CD14-positive monocyte (primary cell): ENCODE measurements around the gene TEX13B. TPM values are rescaled to one million over a fixed set of nuclear protein-coding genes. Genes with fewer than 3 reads are reported as not detected.

Experiments used
- DNase-seq, 3 donors: peaks; one replicate each; pipeline ENCODE4 v3.0.0-alpha.2; 2011 to 2022
- H2AFZ ChIP-seq: 2 replicates; pipeline ENCODE4 v1.6.0; 2012; ENCODE audit warnings: mild to moderate bottlenecking, low read depth, low read length, inconsistent platforms; ENCODE audit not compliant: insufficient read depth, poor library complexity, severe bottlenecking
- H3K27ac ChIP-seq, 2 donors: 1 replicate in 1 of 2; 2 replicates in 1 of 2; pipeline ENCODE4 v1.5.1; 2012 to 2013; ENCODE audit warnings: low read length in 2 of 2, control low read depth in 1 of 2, inconsistent platforms in 1 of 2, low read depth in 1 of 2, mild to moderate bottlenecking in 1 of 2
- H3K27me3 ChIP-seq, 2 donors: one replicate each; pipeline versions ENCODE4 v1.6.0 to v1.6.1; 2011 to 2013; ENCODE audit warnings: low read length in 2 of 2; ENCODE audit not compliant: control insufficient read depth in 2 of 2, insufficient read depth in 2 of 2
- H3K36me3 ChIP-seq, 2 donors: replicated peaks in 1 of 2; 1 replicate in 1 of 2; 2 replicates in 1 of 2; pipeline versions ENCODE4 v1.5.1 to v1.6.1; 2012 to 2013; ENCODE audit warnings: low read length in 2 of 2, control low read depth in 1 of 2, inconsistent platforms in 1 of 2, mild to moderate bottlenecking in 1 of 2; ENCODE audit not compliant: insufficient read depth in 2 of 2, control insufficient read depth in 1 of 2
- H3K4me1 ChIP-seq, 2 donors: 1 replicate in 1 of 2; 2 replicates in 1 of 2; pipeline versions ENCODE4 v1.5.1 to v1.6.1; 2012 to 2013; ENCODE audit warnings: low read length in 2 of 2, control low read depth in 1 of 2, inconsistent platforms in 1 of 2, mild to moderate bottlenecking in 1 of 2, moderate library complexity in 1 of 2; ENCODE audit not compliant: insufficient read depth in 2 of 2, control insufficient read depth in 1 of 2
- H3K4me2 ChIP-seq: replicated peaks from 2 replicates; pipeline ENCODE3; 2012; ENCODE audit warnings: low read length, moderate library complexity, mild to moderate bottlenecking; ENCODE audit not compliant: poor library complexity, severe bottlenecking; ENCODE audit errors: extremely low read depth
- H3K4me3 ChIP-seq, 3 experiments: fragments of 200-600 bp in 1 of 3; sonication (generic) in 1 of 3; replicated peaks in 1 of 3; 1 replicate in 2 of 3; 2 replicates in 1 of 3; pipeline ENCODE4 v1.5.1; 2011 to 2013; ENCODE audit warnings: low read length in 3 of 3, mild to moderate bottlenecking in 3 of 3, control low read depth in 2 of 3, low read depth in 2 of 3, inconsistent platforms in 1 of 3, moderate library complexity in 1 of 3
- H3K79me2 ChIP-seq: 2 replicates; pipeline ENCODE4 v1.6.0; 2012; ENCODE audit warnings: mild to moderate bottlenecking, control low read depth, inconsistent platforms, low read length, moderate library complexity; ENCODE audit not compliant: insufficient read depth
- H3K9ac ChIP-seq: 2 replicates; pipeline ENCODE4 v1.6.0; 2017; ENCODE audit warnings: low read length, mild to moderate bottlenecking; ENCODE audit not compliant: insufficient read depth, poor library complexity, severe bottlenecking
- H3K9me3 ChIP-seq, 2 donors: replicated peaks in 1 of 2; 1 replicate in 1 of 2; 2 replicates in 1 of 2; pipeline versions ENCODE4 v1.5.1 to v1.6.1; 2012 to 2013; ENCODE audit warnings: low read length in 2 of 2, control low read depth in 1 of 2; ENCODE audit not compliant: control insufficient read depth in 1 of 2, insufficient read depth in 1 of 2
- H4K20me1 ChIP-seq: 2 replicates; pipeline ENCODE4 v1.6.0; 2012; ENCODE audit warnings: mild to moderate bottlenecking, low read length, control low read depth, moderate library complexity; ENCODE audit not compliant: insufficient read depth
- H3K27ac Mint-ChIP-seq, 7 donors: one replicate each; pipeline ENCODE4 v1.8.0; 2020; ENCODE audit warnings: mild to moderate bottlenecking in 7 of 7, mixed read lengths in 7 of 7, moderate library complexity in 6 of 7, inconsistent platforms in 2 of 7
- H3K27me3 Mint-ChIP-seq, 3 donors: one replicate each; pipeline ENCODE4 v1.8.0; 2021 to 2022; ENCODE audit warnings: low read depth in 3 of 3, mild to moderate bottlenecking in 3 of 3, mixed read lengths in 3 of 3, moderate library complexity in 3 of 3, inconsistent platforms in 1 of 3
- H3K36me3 Mint-ChIP-seq, 2 donors: one replicate each; pipeline ENCODE4 v1.8.0; 2020; ENCODE audit warnings: mixed read lengths in 2 of 2, inconsistent platforms in 1 of 2, mild to moderate bottlenecking in 1 of 2
- H3K4me1 Mint-ChIP-seq: one replicate; pipeline ENCODE4 v1.8.0; 2020; ENCODE audit warnings: mild to moderate bottlenecking, mixed read lengths
- H3K4me3 Mint-ChIP-seq, 2 donors: one replicate each; pipeline ENCODE4 v1.8.0; 2020; ENCODE audit warnings: mild to moderate bottlenecking in 2 of 2, mixed read lengths in 2 of 2, moderate library complexity in 1 of 2
- H3K9me3 Mint-ChIP-seq, 7 donors: one replicate each; pipeline ENCODE4 v1.8.0; 2020 to 2022; ENCODE audit warnings: mixed read lengths in 7 of 7, mild to moderate bottlenecking in 6 of 7, moderate library complexity in 6 of 7, inconsistent platforms in 2 of 7
- CTCF ChIP-seq: fragments of 200-600 bp; IDR thresholded peaks from one replicate; pipeline ENCODE4 v1.8.0; 2022; ENCODE audit warnings: antibody characterized with exemption, mild to moderate bottlenecking
- WGBS: methylation state at CpG from one replicate; pipeline ENCODE4 v1.1.5; 2013; ENCODE audit warnings: missing lambda C conversion rate; ENCODE audit not compliant: insufficient coverage; 5-methylcytosine and 5-hydroxymethylcytosine counted together
- intact Hi-C, 2 donors: fragments of 100-400 bp; cut with micrococcal nuclease; formaldehyde crosslinking; loops; one replicate each; pipeline versions ENCODE4 v1.15.0 to v1.15.1; 2023
- polyA plus RNA-seq, 3 donors: library from polyadenylated mRNA; depleted of rRNA in 1 of 3; unstranded in 2 of 3; stranded (reverse) in 1 of 3; fragments of 300-500 nt in 2 of 3; fragments of >200 nt in 1 of 3; fragmentation: Illumina TruSeq in 2 of 3; gene quantifications; 1 replicate in 2 of 3; 2 replicates in 1 of 3; pipeline ENCODE4 v1.2.3, GENCODE V29; 2012 to 2021

The TEX13B gene
- polyA plus RNA-seq, 3 donors, result not detected

- no peaks in the 10 kb centered on the region for H3K4me1 Mint-ChIP-seq
- Histone ChIP-seq H3K4me1 (no peaks in the 10 kb centered on the region), H2AFZ (no peak overlapping the region), H3K27me3 (peaks cover 0 to 10% of the 10 kb centered on the region in 2 donors), H3K9ac (no peak overlapping the region), H3K36me3 (no peaks in the 10 kb centered on the region), H3K27ac (no peak overlapping the region), H4K20me1 (no peaks in the 10 kb centered on the region), H3K79me2 (no peaks in the 10 kb centered on the region), H3K4me2 (no peak overlapping the region), H3K4me3 (no peak overlapping the region), H3K9me3 (peaks cover 0 to 7% of the 10 kb centered on the region in 2 donors)
- no peaks in the 10 kb centered on the region for H3K36me3 Mint-ChIP-seq
- H3K27me3 Mint-ChIP-seq, result peaks cover 6 to 14% (median 13%) of the 10 kb centered on the region in 3 donors
- no peak overlapping the region for H3K4me3 Mint-ChIP-seq
- no peak for TF ChIP-seq CTCF
- WGBS, result 100% methylated on average over 1 of the region's 3 CpGs
- peaks cover 0 to 10% (median 2%) of the 10 kb centered on the region in 7 donors for H3K9me3 Mint-ChIP-seq
- no peak for DNase-seq
- intact Hi-C loops, result no loop called here
- H3K27ac Mint-ChIP-seq, result peak overlapping the region in 1 of 7 donors; percentile 23
Measured at GRCh38 chrX:107940095-107940494, 42.1 kb downstream of the TEX13B start.

- H3K9me3 ChIP-seq, result peaks cover 0 to 7% of the 10 kb centered on the region in 2 donors
- no peaks in the 10 kb centered on the region for H3K4me1 Mint-ChIP-seq
- no peaks in the 10 kb centered on the region for H3K36me3 ChIP-seq
- peak overlapping the region in 1 of 7 donors; percentile 34 for H3K27ac Mint-ChIP-seq
- H3K79me2 ChIP-seq, result no peaks in the 10 kb centered on the region
- no peaks in the 10 kb centered on the region for H3K36me3 Mint-ChIP-seq
- H3K4me3 Mint-ChIP-seq, result no peak overlapping the region
- H3K4me2 ChIP-seq, result no peak overlapping the region
- no peak overlapping the region for H3K27ac ChIP-seq
- WGBS, result 15% methylated on average over 11 of the region's 16 CpGs
- H3K9ac ChIP-seq, result no peak overlapping the region
- DNase-seq, result no peak
- peaks cover 0 to 10% (median 2%) of the 10 kb centered on the region in 7 donors for H3K9me3 Mint-ChIP-seq
- H3K4me3 ChIP-seq, result no peak overlapping the region
- H3K4me1 ChIP-seq, result no peaks in the 10 kb centered on the region
- no peak overlapping the region for H2AFZ ChIP-seq
- peaks cover 0 to 10% of the 10 kb centered on the region in 2 donors for H3K27me3 ChIP-seq
- no peaks in the 10 kb centered on the region for H4K20me1 ChIP-seq
- no peak for TF ChIP-seq CTCF
- intact Hi-C loops, result no loop called here
- peaks cover 7 to 23% (median 17%) of the 10 kb centered on the region in 3 donors for H3K27me3 Mint-ChIP-seq
Measured at GRCh38 chrX:107936434-107936730, 45.8 kb downstream of the TEX13B start.
